WTC11 (cell line): ENCODE measurements around the gene EFCAB13.

Source experiments
- NR2C2 ChIP-seq: sonication (generic); formaldehyde crosslinking; IDR thresholded peaks from 2 replicates; pipeline ENCODE4 v1.8.0; 2022; ENCODE audit warnings: mild to moderate bottlenecking, missing genetic modification reagents
- TCF7 ChIP-seq: sonication (generic); formaldehyde crosslinking; IDR thresholded peaks from 2 replicates; pipeline ENCODE4 v1.8.0; 2022; ENCODE audit warnings: mild to moderate bottlenecking, low read depth, missing genetic modification reagents, moderate library complexity
- ZNF396 ChIP-seq: fragments of 250-450 bp; sonication (Bioruptor Pico); IDR thresholded peaks from 2 replicates; pipeline ENCODE4 v1.8.0; 2021; ENCODE audit warnings: mild to moderate bottlenecking, moderate library complexity, borderline replicate concordance
- TF ChIP-seq, protein P1 (sequence below): sonication (generic); formaldehyde crosslinking; IDR thresholded peaks from 2 replicates; pipeline ENCODE4 v1.8.1; 2023; ENCODE audit warnings: mild to moderate bottlenecking, missing genetic modification reagents
- TF ChIP-seq, protein P2 (sequence below): fragments of 200-600 bp; IDR thresholded peaks from 2 replicates; pipeline ENCODE4 v1.8.0; 2022; ENCODE audit warnings: antibody characterized with exemption
- TF ChIP-seq, protein P3 (sequence below): sonication (generic); formaldehyde crosslinking; conservative IDR thresholded peaks from 2 replicates; pipeline ENCODE4 v1.8.1; 2023; ENCODE audit warnings: mild to moderate bottlenecking, low read depth, missing genetic modification reagents, moderate library complexity
- TF ChIP-seq, protein P4 (sequence below): sonication (generic); formaldehyde crosslinking; IDR thresholded peaks from 2 replicates; pipeline ENCODE4 v1.8.1; 2022; ENCODE audit warnings: low read depth, mild to moderate bottlenecking, moderate library complexity, missing genetic modification reagents, borderline replicate concordance

DNA sequence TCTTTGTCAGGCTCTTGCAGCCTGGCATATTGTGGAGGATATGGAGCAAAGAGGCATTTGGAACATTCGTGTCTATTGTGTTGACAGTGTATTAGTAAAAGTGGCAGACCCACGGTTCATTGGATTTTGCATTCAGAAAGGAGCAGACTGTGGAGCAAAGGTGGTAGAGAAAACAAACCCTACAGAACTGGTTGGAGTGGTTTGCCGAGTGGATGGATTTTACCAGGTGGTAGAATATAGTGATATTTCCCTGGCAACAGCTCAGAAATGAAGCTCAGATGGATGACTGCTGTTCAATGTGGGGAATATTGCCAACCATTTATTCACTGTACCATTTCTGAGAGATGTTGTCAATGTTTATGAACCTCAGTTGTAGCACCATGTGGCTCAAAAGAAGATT lies 44.5 kb downstream of the EFCAB13 start:
- TF ChIP-seq, protein P1, sequence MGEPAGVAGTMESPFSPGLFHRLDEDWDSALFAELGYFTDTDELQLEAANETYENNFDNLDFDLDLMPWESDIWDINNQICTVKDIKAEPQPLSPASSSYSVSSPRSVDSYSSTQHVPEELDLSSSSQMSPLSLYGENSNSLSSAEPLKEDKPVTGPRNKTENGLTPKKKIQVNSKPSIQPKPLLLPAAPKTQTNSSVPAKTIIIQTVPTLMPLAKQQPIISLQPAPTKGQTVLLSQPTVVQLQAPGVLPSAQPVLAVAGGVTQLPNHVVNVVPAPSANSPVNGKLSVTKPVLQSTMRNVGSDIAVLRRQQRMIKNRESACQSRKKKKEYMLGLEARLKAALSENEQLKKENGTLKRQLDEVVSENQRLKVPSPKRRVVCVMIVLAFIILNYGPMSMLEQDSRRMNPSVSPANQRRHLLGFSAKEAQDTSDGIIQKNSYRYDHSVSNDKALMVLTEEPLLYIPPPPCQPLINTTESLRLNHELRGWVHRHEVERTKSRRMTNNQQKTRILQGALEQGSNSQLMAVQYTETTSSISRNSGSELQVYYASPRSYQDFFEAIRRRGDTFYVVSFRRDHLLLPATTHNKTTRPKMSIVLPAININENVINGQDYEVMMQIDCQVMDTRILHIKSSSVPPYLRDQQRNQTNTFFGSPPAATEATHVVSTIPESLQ, result no peak
- TF ChIP-seq ZNF396 (no peak), NR2C2 (CRISPR knock-in tag) (no peak), TCF7 (CRISPR knock-in tag) (no peak)
- TF ChIP-seq, protein P2, sequence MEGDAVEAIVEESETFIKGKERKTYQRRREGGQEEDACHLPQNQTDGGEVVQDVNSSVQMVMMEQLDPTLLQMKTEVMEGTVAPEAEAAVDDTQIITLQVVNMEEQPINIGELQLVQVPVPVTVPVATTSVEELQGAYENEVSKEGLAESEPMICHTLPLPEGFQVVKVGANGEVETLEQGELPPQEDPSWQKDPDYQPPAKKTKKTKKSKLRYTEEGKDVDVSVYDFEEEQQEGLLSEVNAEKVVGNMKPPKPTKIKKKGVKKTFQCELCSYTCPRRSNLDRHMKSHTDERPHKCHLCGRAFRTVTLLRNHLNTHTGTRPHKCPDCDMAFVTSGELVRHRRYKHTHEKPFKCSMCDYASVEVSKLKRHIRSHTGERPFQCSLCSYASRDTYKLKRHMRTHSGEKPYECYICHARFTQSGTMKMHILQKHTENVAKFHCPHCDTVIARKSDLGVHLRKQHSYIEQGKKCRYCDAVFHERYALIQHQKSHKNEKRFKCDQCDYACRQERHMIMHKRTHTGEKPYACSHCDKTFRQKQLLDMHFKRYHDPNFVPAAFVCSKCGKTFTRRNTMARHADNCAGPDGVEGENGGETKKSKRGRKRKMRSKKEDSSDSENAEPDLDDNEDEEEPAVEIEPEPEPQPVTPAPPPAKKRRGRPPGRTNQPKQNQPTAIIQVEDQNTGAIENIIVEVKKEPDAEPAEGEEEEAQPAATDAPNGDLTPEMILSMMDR, result no peak
- TF ChIP-seq, protein P3, sequence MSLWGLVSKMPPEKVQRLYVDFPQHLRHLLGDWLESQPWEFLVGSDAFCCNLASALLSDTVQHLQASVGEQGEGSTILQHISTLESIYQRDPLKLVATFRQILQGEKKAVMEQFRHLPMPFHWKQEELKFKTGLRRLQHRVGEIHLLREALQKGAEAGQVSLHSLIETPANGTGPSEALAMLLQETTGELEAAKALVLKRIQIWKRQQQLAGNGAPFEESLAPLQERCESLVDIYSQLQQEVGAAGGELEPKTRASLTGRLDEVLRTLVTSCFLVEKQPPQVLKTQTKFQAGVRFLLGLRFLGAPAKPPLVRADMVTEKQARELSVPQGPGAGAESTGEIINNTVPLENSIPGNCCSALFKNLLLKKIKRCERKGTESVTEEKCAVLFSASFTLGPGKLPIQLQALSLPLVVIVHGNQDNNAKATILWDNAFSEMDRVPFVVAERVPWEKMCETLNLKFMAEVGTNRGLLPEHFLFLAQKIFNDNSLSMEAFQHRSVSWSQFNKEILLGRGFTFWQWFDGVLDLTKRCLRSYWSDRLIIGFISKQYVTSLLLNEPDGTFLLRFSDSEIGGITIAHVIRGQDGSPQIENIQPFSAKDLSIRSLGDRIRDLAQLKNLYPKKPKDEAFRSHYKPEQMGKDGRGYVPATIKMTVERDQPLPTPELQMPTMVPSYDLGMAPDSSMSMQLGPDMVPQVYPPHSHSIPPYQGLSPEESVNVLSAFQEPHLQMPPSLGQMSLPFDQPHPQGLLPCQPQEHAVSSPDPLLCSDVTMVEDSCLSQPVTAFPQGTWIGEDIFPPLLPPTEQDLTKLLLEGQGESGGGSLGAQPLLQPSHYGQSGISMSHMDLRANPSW (CRISPR knock-in tag), result no peak
- TF ChIP-seq, protein P4, sequence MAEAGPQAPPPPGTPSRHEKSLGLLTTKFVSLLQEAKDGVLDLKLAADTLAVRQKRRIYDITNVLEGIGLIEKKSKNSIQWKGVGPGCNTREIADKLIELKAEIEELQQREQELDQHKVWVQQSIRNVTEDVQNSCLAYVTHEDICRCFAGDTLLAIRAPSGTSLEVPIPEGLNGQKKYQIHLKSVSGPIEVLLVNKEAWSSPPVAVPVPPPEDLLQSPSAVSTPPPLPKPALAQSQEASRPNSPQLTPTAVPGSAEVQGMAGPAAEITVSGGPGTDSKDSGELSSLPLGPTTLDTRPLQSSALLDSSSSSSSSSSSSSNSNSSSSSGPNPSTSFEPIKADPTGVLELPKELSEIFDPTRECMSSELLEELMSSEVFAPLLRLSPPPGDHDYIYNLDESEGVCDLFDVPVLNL (CRISPR knock-in tag), result no peak
